Right lobe of liver (tissue), 4 donors: Measurements from ENCODE around the gene RCAN3.

Experiments used
- CTCF ChIP-seq, 4 donors: fragments of 200-600 bp in 3 of 4; fragments of 450-650 bp in 1 of 4; IDR thresholded peaks; one replicate each; pipeline versions ENCODE4 v1.5.1 to v1.8.0; 2016 to 2022; ENCODE audit warnings: antibody characterized with exemption in 4 of 4, mild to moderate bottlenecking in 2 of 4
- POLR2A ChIP-seq: fragments of 450-650 bp; IDR thresholded peaks from one replicate; pipeline ENCODE4 v1.6.1; 2017; ENCODE audit warnings: antibody characterized with exemption, mild to moderate bottlenecking
- donor health status: DM: no; HTN: no; CAD: no.
- donor health status: DM: no; HTN: no; CAD: no.
- donor health status: DM: no; HTN: yes; CAD: no.

- TF ChIP-seq CTCF (IDR thresholded peaks at IDR 0.05): no peak
- TF ChIP-seq POLR2A: no peak
Observed at GRCh38 chr1:24553931-24554330, 51.3 kb downstream of the RCAN3 start.
